ENCODE measurements around the gene POLD2. TPM values are rescaled to one million over a fixed set of nuclear protein-coding genes. Genes with fewer than 3 reads are reported as not detected.

The POLD2 gene
- total and polyA plus RNA-seq, 2 of the 4 experiments (the other 2 are of a cell fraction), result 142 to 163 TPM

DNA sequence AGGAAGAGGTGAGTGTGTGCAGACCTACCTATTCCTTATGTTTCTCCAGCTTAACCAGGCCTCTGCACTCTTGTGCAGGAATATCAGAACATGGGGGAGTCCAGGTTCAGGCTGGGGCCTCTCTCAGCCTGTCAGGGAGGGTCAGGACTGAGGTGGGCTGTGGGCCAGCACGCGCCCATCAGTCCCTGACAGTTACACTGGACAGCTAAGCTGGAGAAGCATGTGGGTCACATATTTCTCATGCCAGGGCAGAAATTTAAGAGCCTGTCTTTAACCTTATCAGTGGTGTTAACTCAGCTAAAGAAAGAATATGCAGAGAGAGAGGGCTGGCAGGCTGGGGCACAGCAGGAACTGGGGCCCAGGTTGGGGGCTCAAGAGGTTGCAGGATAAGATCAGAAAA, 8.7 kb upstream of the POLD2 start:
- H3K36me3 ChIP-seq (ENCODE audit: control insufficient read depth, insufficient read depth, low read length), result no peaks in the 10 kb centered on the region
- H3K4me2 ChIP-seq (ENCODE audit: low read depth, low read length), result peak overlapping the region; percentile 16; the same call in 1 of the 2 replicates

More for the DNA sequence above, 8.7 kb upstream of the POLD2 start:
- H3K18ac ChIP-seq (ENCODE audit: low read depth, low read length), result peak overlapping the region; percentile 43
- H2BK5ac ChIP-seq (ENCODE audit: low read depth, low read length, poor library complexity, severe bottlenecking), result no peak overlapping the region
- dilution Hi-C loops (cut with HindIII; ENCODE audit: low sequenced_read_pairs, unreplicated experiment) (no loop called here), intact Hi-C loops (cut with micrococcal nuclease) (no loop called here), in situ Hi-C loops (cut with MboI; ENCODE audit: low sequenced_read_pairs) (no loop called here)
- H2AFZ ChIP-seq (replicated peaks; ENCODE audit: low read length, poor library complexity), result no peak overlapping the region
- peak overlapping the region; percentile 69; the same call in 1 of the 2 replicates for H2BK20ac ChIP-seq (ENCODE audit: low read depth, low read length)
- H2AK5ac ChIP-seq (ENCODE audit: low read depth, low read length), result no peak overlapping the region
- no peaks in the 10 kb centered on the region for H3K27me3 ChIP-seq (ENCODE audit: control insufficient read depth, insufficient read depth, low read length)
- H4K91ac ChIP-seq (ENCODE audit: insufficient read depth, low read depth, low read length), result no peak overlapping the region
- peak overlapping the region; percentile 50 for H3K4ac ChIP-seq (ENCODE audit: low read depth, low read length)
- peak overlapping the region; percentile 19 to 23; a peak in 2 of 4 replicates for H4K8ac ChIP-seq (ENCODE audit: low read depth in 2 of 2, low read length in 2 of 2)
- H3K9me1 ChIP-seq (ENCODE audit: insufficient read depth, low read length), result peaks cover 3% of the 10 kb centered on the region; the same call in 1 of the 2 replicates
- H3K9ac ChIP-seq (ENCODE audit: low read depth, low read length), result no peak overlapping the region
- ATAC-seq (ENCODE audit: low read depth) (peak; percentile 74), DNase-seq (peak; percentile 12)
- peak overlapping the region; percentile 45 for H4K5ac ChIP-seq (ENCODE audit: low read depth, low read length)
- H3K4me1 ChIP-seq (ENCODE audit: control insufficient read depth, insufficient read depth, low read length), result peaks cover 10% of the 10 kb centered on the region
- CTCF ChIA-PET, result interaction anchor here (1.1 to 1.3 kb wide), 2 partner anchors 10 to 61 kb away, joined by 4 read pairs; no protein-coding TSS in a partner anchor
- H3K14ac ChIP-seq (replicated peaks; ENCODE audit: low read depth, low read length), result 0 out of 2 replicates have a peak overlapping the region, but pooled peaks have one; percentile 32
- H2BK120ac ChIP-seq (ENCODE audit: low read depth, low read length), result peak overlapping the region; percentile 43
- no peak overlapping the region for H3K56ac ChIP-seq (ENCODE audit: extremely low read depth, insufficient read depth, low read length)
- no peaks in the 10 kb centered on the region for H4K20me1 ChIP-seq (ENCODE audit: insufficient read depth, low read length)
- H2AK9ac ChIP-seq (replicated peaks; ENCODE audit: low read depth, low read length, poor library complexity), result no peak overlapping the region
- no peak overlapping the region for H3K4me3 ChIP-seq (ENCODE audit: insufficient read depth, low read depth, low read length)
- no TSS peak for BruUV-seq (replicated peaks)
- TF ChIP-seq BHLHE40 (IDR thresholded peaks at IDR 0.05; ENCODE audit: low read depth, low read length), result no peak
- no peak for TF ChIP-seq USF2 (IDR thresholded peaks at IDR 0.05; ENCODE audit: low read depth, low read length)
- TF ChIP-seq NFE2L2 (IDR thresholded peaks at IDR 0.05; ENCODE audit: low read depth, low read length), result no peak
- TF ChIP-seq, protein P1, sequence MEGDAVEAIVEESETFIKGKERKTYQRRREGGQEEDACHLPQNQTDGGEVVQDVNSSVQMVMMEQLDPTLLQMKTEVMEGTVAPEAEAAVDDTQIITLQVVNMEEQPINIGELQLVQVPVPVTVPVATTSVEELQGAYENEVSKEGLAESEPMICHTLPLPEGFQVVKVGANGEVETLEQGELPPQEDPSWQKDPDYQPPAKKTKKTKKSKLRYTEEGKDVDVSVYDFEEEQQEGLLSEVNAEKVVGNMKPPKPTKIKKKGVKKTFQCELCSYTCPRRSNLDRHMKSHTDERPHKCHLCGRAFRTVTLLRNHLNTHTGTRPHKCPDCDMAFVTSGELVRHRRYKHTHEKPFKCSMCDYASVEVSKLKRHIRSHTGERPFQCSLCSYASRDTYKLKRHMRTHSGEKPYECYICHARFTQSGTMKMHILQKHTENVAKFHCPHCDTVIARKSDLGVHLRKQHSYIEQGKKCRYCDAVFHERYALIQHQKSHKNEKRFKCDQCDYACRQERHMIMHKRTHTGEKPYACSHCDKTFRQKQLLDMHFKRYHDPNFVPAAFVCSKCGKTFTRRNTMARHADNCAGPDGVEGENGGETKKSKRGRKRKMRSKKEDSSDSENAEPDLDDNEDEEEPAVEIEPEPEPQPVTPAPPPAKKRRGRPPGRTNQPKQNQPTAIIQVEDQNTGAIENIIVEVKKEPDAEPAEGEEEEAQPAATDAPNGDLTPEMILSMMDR (conservative IDR thresholded peaks at IDR 0.05; ENCODE audit: low read depth, low read length), result no peak
- no peak for TF ChIP-seq MXI1 (IDR thresholded peaks at IDR 0.05; ENCODE audit: borderline replicate concordance, low read depth, low read length)
- TF ChIP-seq FOS (IDR thresholded peaks at IDR 0.05; ENCODE audit: low read depth, low read length), result no peak
- TF ChIP-seq ELK1 (IDR thresholded peaks at IDR 0.05; ENCODE audit: borderline replicate concordance, low read depth, low read length), result no peak
- TF ChIP-seq RFX5 (IDR thresholded peaks at IDR 0.05; ENCODE audit: low read depth, low read length), result no peak
- no peak for TF ChIP-seq CEBPB (IDR thresholded peaks at IDR 0.05; ENCODE audit: low read depth, low read length)
- TF ChIP-seq MAZ (IDR thresholded peaks at IDR 0.05; ENCODE audit: borderline replicate concordance, low read depth, low read length), result no peak
- TF ChIP-seq RCOR1 (IDR thresholded peaks at IDR 0.05; ENCODE audit: insufficient replicate concordance, low read length), result no peak
- no peak for TF ChIP-seq CHD1 (IDR thresholded peaks at IDR 0.05; ENCODE audit: low read depth, low read length)
- TF ChIP-seq RAD21 (IDR thresholded peaks at IDR 0.05; ENCODE audit: low read length), result no peak
- no peak for TF ChIP-seq MAFK (IDR thresholded peaks at IDR 0.05; ENCODE audit: low read depth, low read length)
- no peak for TF ChIP-seq SMC3 (IDR thresholded peaks at IDR 0.05; ENCODE audit: low read depth, low read length)
- TF ChIP-seq POLR2A (IDR thresholded peaks at IDR 0.05; ENCODE audit: low read depth, low read length), result no peak
- POLR2A ChIA-PET (ENCODE audit: unreplicated experiment), result no interaction called here
- no peak overlapping the region; the same call in 2 of the 3 replicates for H2BK15ac ChIP-seq (ENCODE audit: low read depth, low read length)
- no peaks in the 10 kb centered on the region for H3K79me1 ChIP-seq (ENCODE audit: low read depth in 1 of 2, low read length in 2 of 2)
- peaks cover 4% of the 10 kb centered on the region for H3K9me3 ChIP-seq (ENCODE audit: control insufficient read depth, insufficient read depth, low read length)
- no CpG with 5 or more reads among the region's 2 CpGs for WGBS, 2 experiments (ENCODE audit: extremely low coverage in 2 of 2, insufficient read length in 1 of 2)
- no peak overlapping the region; the same call in 1 of the 2 replicates for H3K23ac ChIP-seq (ENCODE audit: low read depth, low read length)
- no peak overlapping the region for H3K27ac ChIP-seq (ENCODE audit: insufficient read depth, low read length)
